GM19397 (cell line): Measurements from ENCODE around the gene UNC13C.

Experiments used
- ATAC-seq: cut with Tn5 transposase; IDR thresholded peaks from one replicate; pipeline ENCODE4 v1.9.1; 2021; ENCODE audit warnings: mild to moderate bottlenecking, moderate library complexity; ENCODE audit not compliant: unreplicated experiment

The UNC13C gene

GRCh38 chr15:54618120-54618519 is 639.9 kb downstream of the UNC13C start:
- ATAC-seq: no peak

GRCh38 chr15:54619180-54619579 is 640.9 kb downstream of the UNC13C start:
- ATAC-seq: no peak

- no peak for ATAC-seq
These were observed 642.7 kb downstream of the UNC13C start for GRCh38 chr15:54620916-54621315.

GRCh38 chr15:54636147-54636546 is 657.9 kb downstream of the UNC13C start:
- no peak for ATAC-seq

- no peak for ATAC-seq
These were observed 660.4 kb downstream of the UNC13C start for GRCh38 chr15:54638666-54639065.

- no peak for ATAC-seq
These were observed 662.6 kb downstream of the UNC13C start for GRCh38 chr15:54640873-54641272.

- ATAC-seq: no peak
These were observed 666.6 kb downstream of the UNC13C start for GRCh38 chr15:54644796-54645195.

GRCh38 chr15:54659646-54660045 is 681.4 kb downstream of the UNC13C start:
- no peak for ATAC-seq

GRCh38 chr15:54660356-54660755 is 682.1 kb downstream of the UNC13C start:
- no peak for ATAC-seq

- no peak for ATAC-seq
These were observed 697.0 kb downstream of the UNC13C start for GRCh38 chr15:54675241-54675640.

- ATAC-seq: no peak
These were observed 703.3 kb downstream of the UNC13C start for GRCh38 chr15:54681584-54681983.
